CD14-positive monocyte (primary cell): ENCODE results near the gene MOK. TPM values are rescaled to one million over a fixed set of nuclear protein-coding genes. Genes with fewer than 3 reads are reported as not detected.

Experiments
- DNase-seq, 3 donors: peaks; one replicate each; pipeline ENCODE4 v3.0.0-alpha.2; 2011 to 2022
- H2AFZ ChIP-seq: 2 replicates; pipeline ENCODE4 v1.6.0; 2012; ENCODE audit warnings: mild to moderate bottlenecking, low read depth, low read length, inconsistent platforms; ENCODE audit not compliant: insufficient read depth, poor library complexity, severe bottlenecking
- H3K27ac ChIP-seq, 2 donors: 1 replicate in 1 of 2; 2 replicates in 1 of 2; pipeline ENCODE4 v1.5.1; 2012 to 2013; ENCODE audit warnings: low read length in 2 of 2, control low read depth in 1 of 2, inconsistent platforms in 1 of 2, low read depth in 1 of 2, mild to moderate bottlenecking in 1 of 2
- H3K27me3 ChIP-seq, 2 donors: one replicate each; pipeline versions ENCODE4 v1.6.0 to v1.6.1; 2011 to 2013; ENCODE audit warnings: low read length in 2 of 2; ENCODE audit not compliant: control insufficient read depth in 2 of 2, insufficient read depth in 2 of 2
- H3K36me3 ChIP-seq, 2 donors: replicated peaks in 1 of 2; 1 replicate in 1 of 2; 2 replicates in 1 of 2; pipeline versions ENCODE4 v1.5.1 to v1.6.1; 2012 to 2013; ENCODE audit warnings: low read length in 2 of 2, control low read depth in 1 of 2, inconsistent platforms in 1 of 2, mild to moderate bottlenecking in 1 of 2; ENCODE audit not compliant: insufficient read depth in 2 of 2, control insufficient read depth in 1 of 2
- H3K4me1 ChIP-seq, 2 donors: 1 replicate in 1 of 2; 2 replicates in 1 of 2; pipeline versions ENCODE4 v1.5.1 to v1.6.1; 2012 to 2013; ENCODE audit warnings: low read length in 2 of 2, control low read depth in 1 of 2, inconsistent platforms in 1 of 2, mild to moderate bottlenecking in 1 of 2, moderate library complexity in 1 of 2; ENCODE audit not compliant: insufficient read depth in 2 of 2, control insufficient read depth in 1 of 2
- H3K4me2 ChIP-seq: replicated peaks from 2 replicates; pipeline ENCODE3; 2012; ENCODE audit warnings: low read length, moderate library complexity, mild to moderate bottlenecking; ENCODE audit not compliant: poor library complexity, severe bottlenecking; ENCODE audit errors: extremely low read depth
- H3K4me3 ChIP-seq, 3 experiments: fragments of 200-600 bp in 1 of 3; sonication (generic) in 1 of 3; replicated peaks in 1 of 3; 1 replicate in 2 of 3; 2 replicates in 1 of 3; pipeline ENCODE4 v1.5.1; 2011 to 2013; ENCODE audit warnings: low read length in 3 of 3, mild to moderate bottlenecking in 3 of 3, control low read depth in 2 of 3, low read depth in 2 of 3, inconsistent platforms in 1 of 3, moderate library complexity in 1 of 3
- H3K79me2 ChIP-seq: 2 replicates; pipeline ENCODE4 v1.6.0; 2012; ENCODE audit warnings: mild to moderate bottlenecking, control low read depth, inconsistent platforms, low read length, moderate library complexity; ENCODE audit not compliant: insufficient read depth
- H3K9ac ChIP-seq: 2 replicates; pipeline ENCODE4 v1.6.0; 2017; ENCODE audit warnings: low read length, mild to moderate bottlenecking; ENCODE audit not compliant: insufficient read depth, poor library complexity, severe bottlenecking
- H3K9me3 ChIP-seq, 2 donors: replicated peaks in 1 of 2; 1 replicate in 1 of 2; 2 replicates in 1 of 2; pipeline versions ENCODE4 v1.5.1 to v1.6.1; 2012 to 2013; ENCODE audit warnings: low read length in 2 of 2, control low read depth in 1 of 2; ENCODE audit not compliant: control insufficient read depth in 1 of 2, insufficient read depth in 1 of 2
- H4K20me1 ChIP-seq: 2 replicates; pipeline ENCODE4 v1.6.0; 2012; ENCODE audit warnings: mild to moderate bottlenecking, low read length, control low read depth, moderate library complexity; ENCODE audit not compliant: insufficient read depth
- H3K27ac Mint-ChIP-seq, 7 donors: one replicate each; pipeline ENCODE4 v1.8.0; 2020; ENCODE audit warnings: mild to moderate bottlenecking in 7 of 7, mixed read lengths in 7 of 7, moderate library complexity in 6 of 7, inconsistent platforms in 2 of 7
- H3K27me3 Mint-ChIP-seq, 3 donors: one replicate each; pipeline ENCODE4 v1.8.0; 2021 to 2022; ENCODE audit warnings: low read depth in 3 of 3, mild to moderate bottlenecking in 3 of 3, mixed read lengths in 3 of 3, moderate library complexity in 3 of 3, inconsistent platforms in 1 of 3
- H3K36me3 Mint-ChIP-seq, 2 donors: one replicate each; pipeline ENCODE4 v1.8.0; 2020; ENCODE audit warnings: mixed read lengths in 2 of 2, inconsistent platforms in 1 of 2, mild to moderate bottlenecking in 1 of 2
- H3K4me1 Mint-ChIP-seq: one replicate; pipeline ENCODE4 v1.8.0; 2020; ENCODE audit warnings: mild to moderate bottlenecking, mixed read lengths
- H3K4me3 Mint-ChIP-seq, 2 donors: one replicate each; pipeline ENCODE4 v1.8.0; 2020; ENCODE audit warnings: mild to moderate bottlenecking in 2 of 2, mixed read lengths in 2 of 2, moderate library complexity in 1 of 2
- H3K9me3 Mint-ChIP-seq, 7 donors: one replicate each; pipeline ENCODE4 v1.8.0; 2020 to 2022; ENCODE audit warnings: mixed read lengths in 7 of 7, mild to moderate bottlenecking in 6 of 7, moderate library complexity in 6 of 7, inconsistent platforms in 2 of 7
- CTCF ChIP-seq: fragments of 200-600 bp; IDR thresholded peaks from one replicate; pipeline ENCODE4 v1.8.0; 2022; ENCODE audit warnings: antibody characterized with exemption, mild to moderate bottlenecking
- WGBS: methylation state at CpG from one replicate; pipeline ENCODE4 v1.1.5; 2013; ENCODE audit warnings: missing lambda C conversion rate; ENCODE audit not compliant: insufficient coverage; 5-methylcytosine and 5-hydroxymethylcytosine counted together
- intact Hi-C, 2 donors: fragments of 100-400 bp; cut with micrococcal nuclease; formaldehyde crosslinking; loops; one replicate each; pipeline versions ENCODE4 v1.15.0 to v1.15.1; 2023
- polyA plus RNA-seq, 3 donors: library from polyadenylated mRNA; depleted of rRNA in 1 of 3; unstranded in 2 of 3; stranded (reverse) in 1 of 3; fragments of 300-500 nt in 2 of 3; fragments of >200 nt in 1 of 3; fragmentation: Illumina TruSeq in 2 of 3; gene quantifications; 1 replicate in 2 of 3; 2 replicates in 1 of 3; pipeline ENCODE4 v1.2.3, GENCODE V29; 2012 to 2021

Gene MOK
- polyA plus RNA-seq, 3 donors = 0.67 to 3.4 (median 1.8) TPM

GRCh38 chr14:102223682-102224081, 81.3 kb downstream of the MOK start:
- no peak overlapping the region for H3K4me3 Mint-ChIP-seq
- H3K9me3 Mint-ChIP-seq = peaks cover 0 to 2% (median 0%) of the 10 kb centered on the region in 7 donors
- Histone ChIP-seq H3K4me3 (no peak overlapping the region), H3K9me3 (no peaks in the 10 kb centered on the region), H3K27me3 (no peaks in the 10 kb centered on the region), H3K79me2 (no peaks in the 10 kb centered on the region), H3K4me1 (no peaks in the 10 kb centered on the region), H2AFZ (no peak overlapping the region), H3K4me2 (no peak overlapping the region), H4K20me1 (peaks cover 18% of the 10 kb centered on the region), H3K27ac (no peak overlapping the region), H3K9ac (no peak overlapping the region), H3K36me3 (peaks cover 0 to 27% of the 10 kb centered on the region in 2 donors)
- H3K4me1 Mint-ChIP-seq = peaks cover 2% of the 10 kb centered on the region
- WGBS = 100% methylated on average over 2 of the region's 6 CpGs
- TF ChIP-seq CTCF = no peak
- intact Hi-C loops = no loop called here
- H3K36me3 Mint-ChIP-seq = peaks cover 13 to 33% of the 10 kb centered on the region in 2 donors
- no peak overlapping the region for H3K27ac Mint-ChIP-seq
- no peaks in the 10 kb centered on the region for H3K27me3 Mint-ChIP-seq
- no peak for DNase-seq

GRCh38 chr14:102222751-102223150, 82.2 kb downstream of the MOK start:
- no peak overlapping the region for H3K27ac ChIP-seq
- no peaks in the 10 kb centered on the region for H3K79me2 ChIP-seq
- no peak overlapping the region for H3K4me3 Mint-ChIP-seq
- H3K9me3 ChIP-seq = no peaks in the 10 kb centered on the region
- no peaks in the 10 kb centered on the region for H3K4me1 ChIP-seq
- H2AFZ ChIP-seq = no peak overlapping the region
- WGBS = 97% methylated on average over 18 of the region's 28 CpGs
- H3K4me2 ChIP-seq = no peak overlapping the region
- intact Hi-C loops = no loop called here
- H3K4me3 ChIP-seq = no peak overlapping the region
- H3K36me3 Mint-ChIP-seq = peaks cover 16 to 33% of the 10 kb centered on the region in 2 donors
- no peak for TF ChIP-seq CTCF
- no peak overlapping the region for H3K27ac Mint-ChIP-seq
- peaks cover 2% of the 10 kb centered on the region for H3K4me1 Mint-ChIP-seq
- peaks cover 23% of the 10 kb centered on the region for H4K20me1 ChIP-seq
- no peaks in the 10 kb centered on the region for H3K27me3 ChIP-seq
- H3K36me3 ChIP-seq = peaks cover 0 to 31% of the 10 kb centered on the region in 2 donors
- peaks cover 0 to 2% (median 0%) of the 10 kb centered on the region in 3 donors for H3K27me3 Mint-ChIP-seq
- H3K9ac ChIP-seq = no peak overlapping the region
- DNase-seq = no peak
- no peaks in the 10 kb centered on the region for H3K9me3 Mint-ChIP-seq
